ENCODE results near the gene OR10A6.

DNA sequence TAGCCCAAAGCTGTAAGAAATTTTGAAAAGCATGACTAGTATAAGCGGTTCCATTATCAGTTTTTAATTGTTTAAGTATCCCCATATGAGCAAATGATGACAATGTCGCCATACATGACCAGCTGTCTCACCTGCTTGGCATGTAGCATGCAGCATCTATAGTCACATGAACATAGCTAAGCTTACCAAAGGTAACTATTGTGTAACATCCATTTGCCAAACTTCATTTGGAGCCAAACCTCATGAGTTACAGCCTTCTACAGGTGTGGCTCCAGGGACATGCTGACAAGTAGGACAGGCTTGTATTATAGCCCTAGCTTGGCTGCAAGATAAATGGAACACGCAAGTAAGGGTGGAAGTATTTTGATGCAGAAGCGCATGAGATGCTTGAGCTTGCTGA is 30.4 kb downstream of the OR10A6 start:
- TF ChIP-seq CTCF (conservative IDR thresholded peaks at IDR 0.05; ENCODE audit: low read depth in 2 of 2) (no peak), POLR2AphosphoS5 (IDR thresholded peaks at IDR 0.05; ENCODE audit: low read depth) (no peak), ETS1 (IDR thresholded peaks at IDR 0.05) (no peak), EZH2 (IDR thresholded peaks at IDR 0.05; ENCODE audit: low read depth, unreplicated experiment) (no peak)
